Stimulated activated naive CD4-positive, alpha-beta T cell treated with Interleukin-2 at 50 U/mL for 16 hours (primary cell): ENCODE results near the gene NR6A1.
A peak's percentile ranks its signal among the peaks of the same experiment; 100 is the strongest.

Experiments
- DNase-seq: peaks from one replicate; lab custom pipeline; 2025; lab: John Stamatoyannopoulos, UW

NR6A1 gene

DNA sequence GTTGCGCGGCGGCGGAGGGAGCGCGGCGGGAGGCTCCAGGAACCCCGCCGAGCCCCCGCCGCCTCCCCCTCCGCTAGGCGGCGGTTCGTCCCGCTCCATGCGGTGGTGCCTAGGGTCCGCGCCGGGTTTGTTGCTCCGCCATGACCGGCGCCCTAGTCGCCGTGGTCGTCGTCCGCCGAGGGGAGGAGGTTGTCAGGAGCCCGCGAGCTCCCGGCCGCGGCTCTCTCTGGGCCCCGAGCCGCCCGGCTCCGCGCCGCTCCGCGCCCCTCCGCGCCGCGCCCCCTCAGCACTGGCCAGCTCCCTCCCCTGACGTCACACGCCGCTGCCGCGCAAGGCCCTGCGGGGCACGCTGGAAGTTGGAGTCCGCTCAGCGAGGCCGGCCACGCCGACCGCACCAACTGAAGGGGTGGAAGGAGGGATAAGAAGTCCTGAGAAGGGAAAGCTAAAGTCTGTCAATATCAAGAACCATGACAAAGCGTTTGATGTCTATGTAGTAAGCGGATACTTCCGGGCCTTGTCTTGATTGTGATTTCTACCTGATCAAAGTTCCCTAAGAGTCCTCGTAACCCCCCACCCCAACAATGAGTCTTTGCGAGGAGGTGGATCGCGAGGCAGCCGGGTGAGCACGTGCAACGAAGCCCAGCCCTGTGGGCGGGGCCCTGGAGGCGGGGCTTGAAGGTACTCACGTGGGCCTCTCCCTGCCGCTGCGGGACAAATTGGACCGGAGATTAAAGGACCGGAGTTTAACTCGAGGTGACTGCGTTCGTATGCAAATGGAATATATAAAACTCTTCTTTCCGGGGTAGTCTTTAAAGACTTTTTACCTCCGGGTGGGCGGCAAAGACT, at the start of gene NR6A1:
Gene NR6A1, minus strand, starts transcription at position 291 of the 846 bp plus-strand sequence.
- DNase-seq = peak; percentile 92

DNA sequence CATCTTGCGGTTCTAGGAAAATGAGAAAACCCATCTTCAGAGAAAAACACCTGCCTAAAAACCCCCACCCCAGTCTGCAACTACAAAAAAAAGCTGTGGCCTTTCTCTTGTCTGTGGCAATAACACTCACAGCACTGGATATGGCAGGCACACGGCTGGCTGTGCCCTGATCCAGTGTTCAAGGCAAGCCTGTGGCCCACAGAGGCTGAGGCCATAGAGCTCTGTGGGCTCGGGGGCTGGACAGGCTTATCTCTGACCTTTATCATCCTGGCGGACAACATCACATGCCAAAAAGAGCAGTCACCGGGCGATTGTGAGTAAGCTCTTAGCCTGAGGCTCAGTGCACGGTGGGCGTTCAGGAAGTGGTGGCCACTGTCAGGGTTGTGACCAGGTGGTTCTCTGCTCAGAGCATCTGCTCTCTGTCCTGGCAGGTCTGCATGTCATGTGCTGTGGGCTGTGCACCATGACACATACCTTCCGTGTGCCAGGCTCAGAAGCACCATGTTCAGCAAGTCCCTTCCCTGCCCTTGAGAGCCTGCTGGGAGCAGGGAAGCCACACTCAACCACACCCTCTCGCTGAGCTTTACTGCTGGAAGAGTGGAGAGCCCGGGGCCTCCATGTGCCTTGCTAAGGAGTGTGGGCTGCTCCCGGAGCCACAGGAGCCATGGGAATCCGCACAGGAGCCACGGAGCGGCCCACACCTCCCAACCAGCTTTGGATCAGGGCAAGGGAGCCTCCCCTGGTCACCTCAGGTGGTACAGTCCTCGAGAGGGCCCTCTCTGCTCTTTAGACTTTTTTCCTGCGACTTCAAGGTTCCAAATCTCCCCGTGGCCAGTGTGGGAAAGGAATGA, 47.5 kb upstream of the NR6A1 start:
- DNase-seq = no peak

DNA sequence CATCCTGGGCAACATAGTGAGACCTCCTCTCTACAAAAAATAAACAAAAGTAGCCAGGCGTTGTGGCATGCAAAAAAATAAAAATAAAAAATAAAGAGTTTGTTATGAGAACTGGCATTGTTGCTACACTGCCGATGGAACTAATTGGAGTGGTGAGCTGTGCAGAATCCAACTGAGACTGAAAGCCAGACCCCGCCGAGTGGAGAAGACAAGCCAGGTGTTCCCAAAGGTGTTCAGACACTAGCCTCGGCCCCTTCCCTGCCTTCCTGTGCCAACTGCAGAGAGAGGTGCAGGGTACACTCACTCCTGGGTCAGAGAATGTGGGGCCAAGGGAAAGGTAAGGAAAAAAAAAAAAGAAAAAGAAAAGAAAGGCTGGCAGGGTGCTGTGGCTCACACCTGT, 44.5 kb upstream of the NR6A1 start:
- DNase-seq = no peak

DNA sequence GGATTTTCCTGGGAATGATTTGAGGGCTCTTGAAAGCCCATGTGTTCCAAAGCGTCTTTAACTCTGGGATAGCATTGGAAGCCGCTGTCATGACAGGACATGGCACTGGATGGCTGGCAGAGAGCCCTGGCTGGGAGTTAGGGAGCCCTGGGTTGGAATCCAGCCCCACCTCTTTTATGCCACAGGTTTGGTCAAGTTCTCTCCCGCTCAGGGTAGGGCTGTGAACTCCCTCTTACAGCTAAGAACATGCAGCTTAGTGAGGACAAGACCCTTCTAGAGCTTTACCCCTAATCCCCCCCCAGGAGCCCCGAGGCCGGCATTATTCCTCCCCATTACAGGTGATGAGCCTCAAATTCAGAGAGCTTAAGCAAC, 43.0 kb upstream of the NR6A1 start:
- DNase-seq = no peak

DNA sequence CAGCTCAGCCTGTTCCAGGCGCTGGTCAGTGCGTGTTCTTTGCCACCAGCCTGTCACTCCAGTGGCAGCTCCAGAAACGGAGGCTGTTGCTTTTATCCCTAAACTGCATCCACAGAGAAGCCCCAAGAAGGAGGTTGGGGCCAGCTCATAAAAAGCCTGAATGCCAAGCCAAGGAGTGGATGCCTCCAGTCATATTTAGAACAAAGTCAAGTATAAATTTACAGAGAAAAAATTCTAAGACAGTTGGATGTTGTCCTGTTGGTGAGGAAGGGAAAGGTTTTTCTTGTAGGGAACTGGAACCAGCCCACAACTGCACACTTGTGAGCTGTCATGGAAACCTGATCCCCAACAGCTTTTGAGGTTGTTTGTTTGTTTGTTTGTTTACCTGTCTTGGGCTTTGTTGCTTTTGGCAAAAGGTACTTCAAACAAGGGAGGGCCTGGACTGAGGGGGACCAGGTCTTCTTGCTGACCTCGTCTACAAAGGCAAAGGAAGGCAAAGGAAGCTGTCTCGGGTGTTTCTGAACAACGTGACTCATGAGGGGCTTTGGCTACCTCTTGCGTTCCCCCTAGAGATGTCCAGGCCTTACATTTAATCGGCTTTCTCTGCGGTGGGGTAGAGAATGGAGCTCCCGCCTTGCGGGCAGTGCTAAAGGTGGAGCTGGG, 42.5 kb upstream of the NR6A1 start:
- DNase-seq = no peak

DNA sequence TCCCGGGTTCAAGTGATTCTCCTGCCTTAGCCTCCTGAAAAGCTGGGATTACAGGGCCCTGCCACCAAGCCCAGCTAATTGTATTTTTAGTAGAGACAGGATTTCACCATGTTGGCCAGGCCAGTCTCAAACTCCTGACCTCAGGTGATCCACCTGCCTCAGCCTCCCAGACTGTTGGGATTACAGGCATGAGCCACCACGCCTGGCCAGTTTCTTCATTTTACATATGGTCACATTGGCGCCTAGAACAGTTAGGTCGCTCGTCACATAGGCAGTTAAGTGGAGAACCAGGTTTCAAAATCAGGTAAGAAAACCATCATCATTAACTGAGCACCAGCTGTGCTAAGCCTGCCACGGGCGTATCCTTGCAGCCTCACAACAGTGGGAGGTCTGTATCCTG, 41.9 kb upstream of the NR6A1 start:
- no peak for DNase-seq

DNA sequence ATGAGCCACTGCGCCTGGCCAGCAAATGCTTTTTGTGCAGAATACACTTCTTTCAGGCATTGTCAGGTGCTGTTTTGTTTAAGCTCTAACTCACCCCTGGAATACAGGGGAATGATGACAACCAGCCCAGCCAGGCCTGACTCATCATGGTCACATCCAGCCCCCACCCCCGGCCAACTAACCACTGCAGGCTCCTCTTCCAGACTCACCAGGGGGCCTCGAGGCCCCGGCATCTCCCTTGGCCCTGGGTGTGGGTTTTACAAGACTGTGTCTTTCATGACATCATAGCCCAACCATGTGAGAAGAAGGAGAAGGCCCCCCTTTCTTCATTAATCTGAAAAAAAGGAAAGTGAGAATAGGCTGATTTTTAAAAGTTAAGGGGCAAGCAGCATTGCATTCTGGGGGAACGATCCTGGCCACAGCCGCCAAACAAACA, 41.3 kb upstream of the NR6A1 start:
- DNase-seq = no peak

DNA sequence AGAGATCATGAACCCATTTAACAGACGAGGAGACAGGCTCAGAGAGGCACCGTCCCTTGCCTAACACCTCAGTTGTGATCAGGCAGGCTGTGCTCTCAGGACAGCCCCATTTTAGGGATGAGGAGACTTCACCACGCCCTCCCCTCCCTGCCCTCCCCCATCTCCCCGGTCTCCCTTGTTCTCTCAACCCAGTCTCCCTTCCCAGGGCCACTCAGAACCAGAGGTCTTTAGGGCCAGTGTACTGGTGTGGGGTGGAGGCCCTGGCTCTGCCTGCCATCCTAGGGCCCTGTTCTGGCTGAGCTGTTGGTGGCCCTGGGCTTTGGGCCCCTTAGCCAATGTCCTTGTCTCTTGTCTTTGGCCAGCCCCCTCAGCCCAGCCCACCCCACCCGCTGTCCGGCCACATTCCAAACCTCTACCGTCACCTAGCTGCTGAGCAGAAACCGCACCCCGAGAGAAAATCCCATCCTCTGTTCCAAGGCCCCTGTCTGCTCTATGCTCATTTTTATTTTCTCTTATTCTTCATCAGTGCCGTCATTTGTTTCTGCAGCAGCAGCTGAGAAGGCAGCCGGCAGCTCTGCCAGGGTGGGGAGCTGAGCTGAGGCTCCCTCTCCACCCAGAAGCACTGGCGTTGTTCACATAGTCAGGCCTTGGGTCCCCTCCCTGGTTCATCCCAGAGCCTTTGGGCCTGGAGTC, 39.7 kb upstream of the NR6A1 start:
- DNase-seq = no peak

DNA sequence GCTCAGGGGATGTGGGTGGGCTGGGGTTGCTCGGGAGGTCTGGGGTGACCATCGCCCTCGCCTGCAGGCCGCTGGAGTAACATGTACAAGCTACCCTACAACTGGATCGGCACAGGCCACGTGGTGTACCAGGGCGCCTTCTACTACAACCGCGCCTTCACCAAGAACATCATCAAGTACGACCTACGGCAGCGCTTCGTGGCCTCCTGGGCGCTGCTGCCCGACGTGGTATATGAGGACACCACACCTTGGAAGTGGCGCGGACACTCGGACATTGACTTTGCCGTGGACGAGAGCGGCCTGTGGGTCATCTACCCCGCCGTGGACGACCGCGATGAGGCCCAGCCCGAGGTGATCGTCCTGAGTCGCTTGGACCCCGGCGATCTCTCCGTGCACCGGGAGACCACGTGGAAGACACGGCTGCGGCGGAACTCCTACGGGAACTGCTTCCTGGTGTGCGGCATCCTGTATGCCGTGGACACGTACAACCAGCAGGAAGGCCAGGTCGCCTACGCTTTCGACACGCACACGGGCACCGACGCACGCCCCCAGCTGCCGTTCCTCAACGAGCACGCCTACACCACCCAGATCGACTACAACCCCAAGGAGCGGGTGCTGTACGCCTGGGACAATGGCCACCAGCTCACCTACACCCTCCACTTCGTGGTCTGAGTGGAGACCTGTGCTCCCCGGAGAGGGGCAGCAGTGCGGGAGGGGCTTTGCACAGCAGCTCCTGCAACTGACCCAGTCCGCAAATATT, 38.8 kb upstream of the NR6A1 start:
- no peak for DNase-seq

DNA sequence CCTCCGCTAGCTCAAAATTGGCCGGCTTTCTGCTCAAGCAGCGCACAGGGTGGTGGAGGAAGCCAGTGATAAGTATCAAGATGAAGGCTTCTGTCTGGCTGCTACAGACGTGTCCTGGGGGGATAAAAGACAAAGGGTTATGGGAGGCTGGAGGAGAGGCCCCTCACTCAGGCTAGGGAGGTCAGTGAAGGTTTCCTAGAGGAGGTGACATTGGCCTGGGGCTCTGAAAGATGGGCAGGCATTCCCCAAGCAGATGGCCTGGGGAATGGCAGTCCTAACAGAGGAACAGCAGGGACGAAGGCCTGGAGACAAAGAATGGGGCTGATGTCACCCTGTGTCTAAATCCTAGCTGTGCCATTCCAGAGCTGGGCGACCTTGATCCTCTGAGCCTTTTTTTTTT, 38.1 kb upstream of the NR6A1 start:
- no peak for DNase-seq

DNA sequence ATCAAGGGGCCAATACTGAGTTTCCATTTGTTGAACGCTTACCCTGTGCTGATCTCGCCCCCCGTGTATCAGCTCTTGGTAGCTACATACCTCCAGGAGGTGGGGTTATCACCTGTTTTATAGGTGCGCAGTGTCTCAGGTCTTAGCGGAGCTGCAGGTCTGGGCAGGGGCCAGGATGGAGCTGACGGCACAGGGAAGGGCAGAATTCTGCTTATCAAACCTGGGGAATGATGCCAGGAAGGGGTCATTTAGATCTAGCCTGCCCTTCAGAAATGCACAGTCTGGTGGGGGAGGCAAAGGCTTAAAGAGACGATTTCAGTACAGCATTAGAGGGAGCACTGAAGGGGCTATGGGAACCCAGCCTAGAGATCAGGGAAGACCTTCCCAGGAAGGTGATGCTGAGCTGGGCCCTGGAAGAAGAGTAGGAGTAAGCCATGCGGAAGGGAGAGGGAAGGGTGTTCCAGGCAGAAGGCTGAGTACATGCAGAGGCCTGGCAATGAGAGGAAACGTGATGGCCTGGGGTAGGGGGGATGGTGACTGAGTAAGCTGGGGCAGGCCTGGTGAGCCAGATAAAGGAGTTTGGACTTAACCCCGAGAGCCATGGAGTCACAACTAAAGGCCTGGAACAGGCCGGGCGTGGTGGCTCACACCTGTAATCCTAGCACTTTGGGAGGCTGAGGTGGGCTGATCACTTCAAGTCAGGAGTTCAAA, 37.3 kb upstream of the NR6A1 start:
- no peak for DNase-seq

DNA sequence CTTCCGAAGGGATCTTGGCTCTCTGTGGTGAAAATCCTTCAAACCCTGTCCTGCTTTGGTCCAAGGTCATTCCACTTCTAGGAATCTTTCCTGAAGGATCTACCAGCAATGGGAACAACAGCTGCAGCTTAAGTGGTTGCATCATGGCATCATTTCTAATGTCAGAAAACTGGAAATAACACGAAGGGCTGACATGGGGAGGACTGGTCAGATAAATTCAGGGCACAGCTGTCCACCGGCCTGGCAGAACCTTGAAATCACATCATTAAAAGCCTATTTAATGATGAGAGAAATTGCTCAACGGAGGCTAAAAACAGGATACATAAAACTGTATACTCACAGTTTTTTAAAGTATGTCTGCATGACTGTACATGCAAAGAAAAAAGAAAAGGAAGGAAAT, 34.1 kb upstream of the NR6A1 start:
- no peak for DNase-seq

DNA sequence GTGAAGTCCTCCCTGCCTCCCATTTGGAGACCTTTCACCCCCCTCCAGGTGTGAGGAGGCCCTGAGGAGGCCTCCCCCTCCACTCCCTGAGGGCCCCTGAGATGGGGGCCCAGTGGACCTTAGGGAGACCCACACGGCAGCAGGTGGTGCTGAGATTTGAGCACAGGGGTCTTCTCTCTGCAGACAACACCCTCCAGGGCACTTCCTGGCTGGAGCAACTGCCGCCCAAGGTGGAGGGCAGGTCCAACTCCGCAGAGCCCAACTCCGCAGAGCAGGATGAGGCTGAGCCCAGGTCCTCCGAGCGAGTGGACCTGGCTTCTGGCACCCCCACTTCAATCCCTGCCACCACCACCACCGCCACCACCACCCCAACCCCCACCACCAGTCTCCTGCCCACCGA, 32.8 kb upstream of the NR6A1 start:
- DNase-seq = no peak

DNA sequence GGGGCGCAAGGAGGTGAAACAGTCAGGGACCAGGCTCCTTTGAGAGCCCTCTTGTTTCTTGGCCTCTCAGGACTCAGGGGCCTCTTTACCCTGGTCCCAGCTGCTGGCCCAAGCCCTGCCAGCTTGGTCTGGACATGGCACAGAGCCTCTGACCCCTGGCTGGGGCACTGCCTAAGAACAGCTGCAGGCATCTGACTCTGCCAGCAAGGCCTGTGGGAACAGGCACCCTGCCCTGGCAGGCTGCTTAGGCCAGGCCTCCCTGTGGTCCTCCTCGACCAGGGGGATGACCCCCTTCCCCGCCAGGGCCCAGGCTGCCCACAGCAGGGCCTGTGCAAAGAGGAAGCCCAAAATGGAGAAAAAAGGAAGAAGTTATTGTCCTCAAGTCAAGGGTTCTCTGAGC, 31.3 kb upstream of the NR6A1 start:
- no peak for DNase-seq

DNA sequence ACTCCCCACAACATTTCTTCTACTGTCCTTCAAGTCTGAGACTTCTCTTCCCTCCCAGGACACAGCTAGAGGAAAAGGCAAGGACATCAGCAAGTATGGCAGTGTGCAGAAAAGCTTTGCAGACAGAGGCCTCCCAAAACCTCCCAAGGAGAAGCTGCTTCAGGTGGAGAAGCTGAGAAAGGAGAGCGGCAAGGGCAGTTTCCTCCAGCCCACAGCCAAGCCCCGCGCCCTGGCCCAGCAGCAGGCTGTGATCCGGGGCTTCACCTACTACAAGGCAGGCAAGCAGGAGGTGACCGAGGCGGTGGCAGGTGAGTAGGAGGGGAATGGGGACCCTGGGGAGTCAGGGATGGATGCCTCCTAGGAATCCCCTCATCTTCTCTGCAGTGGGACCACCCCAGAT, 30.2 kb upstream of the NR6A1 start:
- no peak for DNase-seq

DNA sequence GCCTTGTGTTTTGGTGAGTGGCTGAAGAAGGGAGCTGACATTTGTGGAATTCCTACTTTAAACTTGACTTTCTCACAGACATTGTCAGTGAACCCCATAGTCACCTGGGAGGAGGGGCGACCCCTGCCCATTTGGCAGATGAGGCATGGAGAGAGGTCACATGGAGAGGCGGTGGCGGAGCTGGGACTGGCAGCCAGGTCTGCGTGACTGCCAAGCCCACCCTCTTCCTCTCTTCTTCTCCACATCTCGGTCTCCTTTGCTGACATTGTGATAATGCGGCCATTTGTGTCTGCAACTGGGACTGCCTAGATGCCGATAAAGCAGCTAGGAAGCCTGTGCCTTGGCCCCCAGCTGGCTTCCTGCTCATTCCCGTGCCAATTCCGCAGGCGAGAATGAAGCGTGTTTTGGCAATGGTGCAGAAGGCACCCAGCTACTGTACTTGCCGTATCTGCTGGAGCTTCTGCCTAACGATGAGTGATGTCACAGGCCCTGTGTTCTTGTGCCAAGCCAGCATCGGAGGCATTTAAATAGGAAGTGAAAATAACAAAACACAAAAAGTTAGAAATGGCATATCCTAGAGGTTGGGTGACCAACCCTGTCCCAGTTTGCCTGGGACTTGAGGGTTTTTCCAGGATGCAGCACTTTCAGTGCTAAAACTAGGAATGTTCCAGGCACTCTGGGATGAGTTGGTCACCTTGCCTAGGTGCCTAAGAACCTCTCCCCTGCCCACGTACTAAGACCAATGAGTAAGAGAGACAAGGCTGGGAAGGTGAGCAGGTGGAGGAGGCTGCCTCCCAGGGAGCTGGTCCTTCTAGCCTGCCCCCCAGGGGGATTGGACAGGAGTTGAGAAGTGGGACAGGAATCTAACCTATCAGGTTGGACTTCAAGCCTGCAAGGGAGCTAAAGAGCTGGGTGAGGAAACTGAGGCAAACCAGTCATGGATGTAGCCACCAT, 29.5 kb upstream of the NR6A1 start:
- DNase-seq = no peak

DNA sequence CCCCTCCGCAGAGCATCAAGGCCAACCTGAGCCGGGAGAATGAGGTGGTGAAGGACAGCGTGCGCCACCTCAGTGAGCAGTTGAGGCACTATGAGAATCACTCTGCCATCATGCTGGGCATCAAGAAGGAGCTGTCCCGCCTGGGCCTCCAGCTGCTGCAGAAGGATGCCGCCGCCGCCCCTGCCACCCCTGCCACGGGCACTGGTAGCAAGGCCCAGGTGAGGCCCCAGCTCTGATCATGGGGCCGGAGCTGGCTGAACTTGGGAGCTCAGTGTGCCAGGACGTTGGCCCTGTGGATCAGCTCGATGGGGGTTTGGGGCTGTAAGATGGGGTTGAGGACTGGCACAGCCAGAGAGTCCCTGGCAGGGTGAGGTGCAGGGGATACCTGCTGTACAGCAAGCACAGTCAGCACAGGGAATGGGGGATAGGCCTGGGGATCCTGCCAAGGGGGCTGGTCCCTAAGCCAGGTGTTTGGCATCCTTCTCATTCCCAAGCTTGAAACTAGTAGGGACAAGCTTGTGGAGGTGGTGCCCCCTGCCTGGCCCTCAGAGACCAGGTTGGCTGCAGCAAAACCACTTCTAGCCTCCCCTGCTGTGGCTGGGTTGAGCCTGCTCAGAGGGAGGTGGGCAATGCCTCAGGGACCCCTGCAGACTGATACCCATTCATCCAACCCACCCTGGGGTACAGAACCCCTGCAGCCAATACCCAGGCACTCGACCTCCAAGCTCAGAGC, 28.3 kb upstream of the NR6A1 start:
- DNase-seq = no peak

DNA sequence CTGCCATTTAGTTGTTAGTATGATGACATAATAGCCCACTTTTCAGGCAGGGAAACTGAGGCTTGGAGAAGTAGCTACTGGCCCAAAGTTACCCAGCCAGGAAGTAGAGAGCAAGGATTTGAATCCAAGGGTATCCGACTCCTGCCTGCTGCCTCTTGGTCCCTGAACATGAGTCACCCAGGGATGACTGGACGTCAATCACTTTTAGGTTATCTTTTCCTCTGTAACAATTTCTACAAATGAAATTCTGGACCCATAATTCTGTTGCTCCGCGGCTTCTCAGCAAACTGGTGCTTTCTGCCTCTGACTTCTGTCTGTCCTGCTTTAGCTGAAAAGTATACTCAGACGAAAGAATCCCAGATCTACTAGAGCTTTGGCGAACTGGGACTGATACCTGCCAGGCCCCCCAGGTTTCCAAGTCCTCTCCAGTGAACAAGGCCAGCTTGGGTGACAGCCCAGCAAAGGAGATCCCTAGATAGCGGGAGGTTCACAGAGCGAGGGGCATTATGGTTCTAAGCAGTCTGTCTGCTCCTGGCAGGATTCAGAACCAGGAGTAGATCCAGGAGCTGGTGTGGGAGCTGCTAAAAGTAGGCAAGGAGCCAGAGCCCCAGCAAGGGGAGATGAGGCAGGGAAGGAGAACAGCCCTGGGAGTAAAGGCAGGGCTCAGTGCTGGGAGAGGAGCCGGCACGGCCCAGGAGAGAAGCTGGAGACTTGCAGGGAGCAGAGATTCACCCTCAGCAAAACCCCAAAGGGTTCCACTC, 26.4 kb upstream of the NR6A1 start:
- no peak for DNase-seq
